PC-9 (cell line): ENCODE data around the gene LCOR. TPM values are rescaled to one million over a fixed set of nuclear protein-coding genes. Genes with fewer than 3 reads are reported as not detected.
"Not testable (repeated sequence)": the region's sequence is repeated elsewhere in the genome, so short reads cannot be mapped to it uniquely, and the experiment has no call there.

Experiments used
- BruUV-seq: library from RNA; stranded (reverse); fragments of 400-500 nt; replicated peaks from 2 replicates; lab custom pipeline; 2021; lab: Mats Ljungman, UMichigan
- CTCF ChIA-PET: fragments of 300-600 bp; sonication (Branson Sonifier 250); formaldehyde crosslinking; loops from one replicate; lab custom pipeline; 2022; ENCODE audit warnings: antibody characterized with exemption; lab: Charles Lee
- POLR2A ChIA-PET: fragments of 300-600 bp; sonication (Branson Sonifier 250); formaldehyde crosslinking; loops from one replicate; lab custom pipeline; 2022; ENCODE audit warnings: antibody characterized with exemption; ENCODE audit not compliant: unreplicated experiment; lab: Charles Lee
- DNase-seq, 2 experiments: peaks; one replicate each; pipeline versions ENCODE4 v3.0.0 to v3.0.0-alpha.2; 2015 to 2022; ENCODE audit warnings: mixed read lengths in 1 of 2
- H2AFZ ChIP-seq: fragments of 200-600 bp; sonication (generic); 2 replicates; pipeline ENCODE4 v1.8.1; 2017; ENCODE audit warnings: antibody characterized with exemption
- H3F3A ChIP-seq: fragments of 200-600 bp; sonication (generic); 2 replicates; pipeline ENCODE4 v1.8.1; 2017; ENCODE audit warnings: antibody characterized with exemption, mild to moderate bottlenecking, low read depth; ENCODE audit not compliant: insufficient read depth
- H3K27ac ChIP-seq: fragments of 200-600 bp; sonication (generic); 2 replicates; pipeline ENCODE4 v1.6.1; 2016; ENCODE audit warnings: mixed run types
- H3K27me3 ChIP-seq: fragments of 200-600 bp; sonication (generic); 2 replicates; pipeline ENCODE4 v1.6.1; 2016; ENCODE audit warnings: low read depth, mixed run types; ENCODE audit not compliant: insufficient read depth
- H3K36me3 ChIP-seq: fragments of 200-600 bp; sonication (generic); 2 replicates; pipeline ENCODE4 v1.6.1; 2016; ENCODE audit warnings: low read depth, mixed run types
- H3K4me1 ChIP-seq: fragments of 200-600 bp; sonication (generic); replicated peaks from 2 replicates; pipeline ENCODE4 v1.6.1; 2016; ENCODE audit warnings: mixed run types; ENCODE audit not compliant: insufficient read depth
- H3K4me2 ChIP-seq: fragments of 200-600 bp; sonication (generic); 2 replicates; pipeline ENCODE4 v1.6.1; 2017; ENCODE audit warnings: mixed run types
- H3K4me3 ChIP-seq: fragments of 200-600 bp; sonication (generic); 2 replicates; pipeline ENCODE4 v1.6.1; 2016; ENCODE audit warnings: mixed run types
- H3K79me2 ChIP-seq: fragments of 200-600 bp; sonication (generic); 2 replicates; pipeline ENCODE4 v1.6.1; 2017; ENCODE audit warnings: low read depth, mixed run types
- H3K9me2 ChIP-seq: fragments of 200-600 bp; sonication (generic); 2 replicates; pipeline ENCODE4 v1.8.1; 2017; ENCODE audit warnings: mild to moderate bottlenecking; ENCODE audit not compliant: insufficient read depth
- H3K9me3 ChIP-seq: fragments of 200-600 bp; sonication (generic); 2 replicates; pipeline ENCODE4 v1.8.1; 2016; ENCODE audit warnings: low read depth; ENCODE audit not compliant: insufficient read depth
- H4K20me1 ChIP-seq: fragments of 200-600 bp; sonication (generic); 2 replicates; pipeline ENCODE4 v1.8.1; 2017; ENCODE audit not compliant: insufficient read depth
- CTCF ChIP-seq: fragments of 200-600 bp; sonication (generic); conservative IDR thresholded peaks from 2 replicates; pipeline ENCODE4 v1.6.1; 2017; ENCODE audit warnings: mixed run types, antibody characterized with exemption, mild to moderate bottlenecking, moderate library complexity
- EZH2 ChIP-seq: fragments of 200-600 bp; sonication (generic); IDR thresholded peaks from 2 replicates; pipeline ENCODE4 v1.8.0; 2017; ENCODE audit warnings: antibody characterized with exemption, low read depth
- intact Hi-C: fragments of 100-400 bp; cut with micrococcal nuclease; formaldehyde crosslinking; loops from one replicate; pipeline ENCODE4 v1.10.0; 2022; ENCODE audit not compliant: unreplicated experiment
- total RNA-seq: library from RNA; stranded (reverse); gene quantifications from 2 replicates; pipeline ENCODE4 v1.2.3, GENCODE V29; 2021

LCOR gene
- total RNA-seq, 1 experiment from 2014 or later, result 36.4 TPM

GRCh38 chr10:96843823-96844222, 11.7 kb downstream of the LCOR start:
- peaks cover 6% of the 10 kb centered on the region; the same call in 1 of the 2 replicates for H3F3A ChIP-seq
- BruUV-seq, result no TSS peak
- no peaks in the 10 kb centered on the region for H3K36me3 ChIP-seq
- H4K20me1 ChIP-seq, result peaks cover 10% of the 10 kb centered on the region
- DNase-seq, result no peak
- peaks cover 60% of the 10 kb centered on the region for H3K4me1 ChIP-seq
- ChIA-PET POLR2A (interaction anchor here (0.6 kb wide), 1 partner anchor 731 kb away, joined by 17 read pairs; no protein-coding TSS in a partner anchor), CTCF (no interaction called here)
- H3K79me2 ChIP-seq, result peaks cover 93% of the 10 kb centered on the region
- no peak for TF ChIP-seq CTCF
- TF ChIP-seq EZH2, result no peak
- no peak overlapping the region for H3K4me2 ChIP-seq
- H3K27ac ChIP-seq, result no peak overlapping the region
- intact Hi-C loops, result no loop called here
- no peaks in the 10 kb centered on the region for H3K9me3 ChIP-seq
- H3K4me3 ChIP-seq, result no peak overlapping the region
- no peak overlapping the region for H2AFZ ChIP-seq
- H3K9me2 ChIP-seq, result no peaks in the 10 kb centered on the region
- no peaks in the 10 kb centered on the region for H3K27me3 ChIP-seq

- peaks cover 43% of the 10 kb centered on the region for H3K4me1 ChIP-seq
- CTCF ChIA-PET, result no interaction called here
- H2AFZ ChIP-seq, result no peak overlapping the region
- no peaks in the 10 kb centered on the region; the same call in 1 of the 2 replicates for H3F3A ChIP-seq
- peak overlapping the region; percentile 50 for H3K4me2 ChIP-seq
- H3K9me3 ChIP-seq, result no peaks in the 10 kb centered on the region
- H3K4me3 ChIP-seq, result no peak overlapping the region
- peak overlapping the region; percentile 46 for H3K27ac ChIP-seq
- peaks cover 90% of the 10 kb centered on the region for H3K79me2 ChIP-seq
- H4K20me1 ChIP-seq, result peaks cover 18% of the 10 kb centered on the region
- intact Hi-C loops, result no loop called here
- no peak for TF ChIP-seq CTCF
- no peak for TF ChIP-seq EZH2
- POLR2A ChIA-PET, result interaction anchor here (0.7 kb wide), 1 partner anchor 55 kb away, joined by 4 read pairs; no protein-coding TSS in a partner anchor
- H3K36me3 ChIP-seq, result no peaks in the 10 kb centered on the region
- no TSS peak for BruUV-seq
- H3K27me3 ChIP-seq, result no peaks in the 10 kb centered on the region
- DNase-seq, result peak in 1 of 2 experiments; percentile 43
- no peaks in the 10 kb centered on the region for H3K9me2 ChIP-seq
These were observed 14.3 kb downstream of the LCOR start for GRCh38 chr10:96846395-96846794.

GRCh38 chr10:96846926-96847325, 14.8 kb downstream of the LCOR start:
- Histone ChIP-seq H3K4me1 (peaks cover 42% of the 10 kb centered on the region), H3K9me3 (no peaks in the 10 kb centered on the region), H3K9me2 (no peaks in the 10 kb centered on the region), H3F3A (no peaks in the 10 kb centered on the region; the same call in 1 of the 2 replicates), H2AFZ (no peak overlapping the region), H3K79me2 (peaks cover 91% of the 10 kb centered on the region), H3K27ac (peak overlapping the region; percentile 46), H3K4me3 (no peak overlapping the region), H3K36me3 (no peaks in the 10 kb centered on the region), H3K27me3 (no peaks in the 10 kb centered on the region), H3K4me2 (peak overlapping the region; percentile 50; the same call in 1 of the 2 replicates), H4K20me1 (peaks cover 18% of the 10 kb centered on the region)
- no peak for DNase-seq
- TF ChIP-seq EZH2 (no peak), CTCF (no peak)
- intact Hi-C loops, result no loop called here
- ChIA-PET POLR2A (interaction anchor here (0.7 kb wide), 1 partner anchor 54 kb away, joined by 4 read pairs; no protein-coding TSS in a partner anchor), CTCF (no interaction called here)
- no TSS peak for BruUV-seq

- intact Hi-C loops, result not testable (repeated sequence)
These were observed 15.3 kb downstream of the LCOR start for GRCh38 chr10:96847356-96847755.

More at GRCh38 chr10:96847356-96847755, 15.3 kb downstream of the LCOR start:
- H2AFZ ChIP-seq, DNase-seq, POLR2A ChIA-PET, H3F3A ChIP-seq, H3K9me2 ChIP-seq, CTCF ChIA-PET, H3K9me3 ChIP-seq, BruUV-seq, H3K4me2 ChIP-seq, H3K4me3 ChIP-seq, H3K27ac ChIP-seq, H3K36me3 ChIP-seq, H3K27me3 ChIP-seq: not testable (repeated sequence)
- Histone ChIP-seq H3K79me2 (peaks cover 91% of the 10 kb centered on the region), H3K4me1 (peaks cover 38% of the 10 kb centered on the region), H4K20me1 (peaks cover 18% of the 10 kb centered on the region)
